SK-N-SH (cell line): ENCODE measurements around the gene SEC24B. TPM values are rescaled to one million over a fixed set of nuclear protein-coding genes. Genes with fewer than 3 reads are reported as not detected.

Experiments
- CTCF ChIA-PET: fragments of 300-600, 350-600 bp; formaldehyde crosslinking; extraction: SDS; loops from one replicate; lab custom pipeline; 2021; lab: Yijun Ruan, JAX
- POLR2A ChIA-PET: fragments of 350-600 bp; sonication (Branson Sonifier 250); formaldehyde crosslinking; extraction: SDS; loops from one replicate; lab custom pipeline; 2020; ENCODE audit warnings: antibody characterized with exemption, inconsistent platforms; lab: Yijun Ruan, JAX
- DNase-seq: peaks from one replicate; pipeline ENCODE4 v3.0.0; 2012
- H2AFZ ChIP-seq: fragments of 200-600 bp; sonication (generic); 2 replicates; pipeline ENCODE4 v1.8.1; 2016; ENCODE audit warnings: antibody characterized with exemption, mild to moderate bottlenecking, low read depth
- H3F3A ChIP-seq: fragments of 200-600 bp; sonication (generic); replicated peaks from 2 replicates; pipeline ENCODE3; 2016; ENCODE audit warnings: antibody characterized with exemption, mild to moderate bottlenecking; ENCODE audit not compliant: insufficient read depth
- H3K27ac ChIP-seq, 2 experiments: fragments of 200-500 bp in 1 of 2; fragments of 200-600 bp in 1 of 2; sonication (Bioruptor generic) in 1 of 2; sonication (generic), shearing (Covaris generic) in 1 of 2; 2 replicates each; pipeline versions ENCODE4 v1.5.1 to v1.6.1; 2014 to 2016; ENCODE audit warnings: low read depth in 2 of 2, inconsistent platforms in 1 of 2, low read length in 1 of 2, mild to moderate bottlenecking in 1 of 2, mixed read lengths in 1 of 2
- H3K27me3 ChIP-seq: fragments of 200-600 bp; sonication (generic), shearing (Covaris generic); 2 replicates; pipeline ENCODE4 v1.6.1; 2016; ENCODE audit warnings: mixed run types; ENCODE audit not compliant: insufficient read depth
- H3K36me3 ChIP-seq, 2 experiments: fragments of 200-500 bp in 1 of 2; fragments of 200-600 bp in 1 of 2; sonication (Bioruptor generic) in 1 of 2; sonication (generic) in 1 of 2; replicated peaks in 1 of 2; 2 replicates each; pipeline versions ENCODE3 to v1.5.1; 2014 to 2016; ENCODE audit warnings: low read length in 1 of 2, mild to moderate bottlenecking in 1 of 2; ENCODE audit not compliant: insufficient read depth in 2 of 2, control insufficient read depth in 1 of 2
- H3K4me1 ChIP-seq, 2 experiments: fragments of 200-500 bp in 1 of 2; fragments of 200-600 bp in 1 of 2; sonication (Bioruptor generic) in 1 of 2; sonication (generic), shearing (Covaris generic) in 1 of 2; 2 replicates each; pipeline versions ENCODE4 v1.5.1 to v1.6.1; 2014 to 2016; ENCODE audit warnings: low read depth in 1 of 2, low read length in 1 of 2, mixed run types in 1 of 2; ENCODE audit not compliant: insufficient read depth in 2 of 2, control insufficient read depth in 1 of 2
- H3K4me2 ChIP-seq: fragments of 200-600 bp; sonication (generic), shearing (Covaris generic); 2 replicates; pipeline ENCODE4 v1.6.1; 2017; ENCODE audit warnings: mixed run types
- H3K4me3 ChIP-seq, 2 experiments: fragments of 200-500 bp in 1 of 2; fragments of 200-600 bp in 1 of 2; sonication (Bioruptor generic) in 1 of 2; sonication (generic), shearing (Covaris generic) in 1 of 2; 2 replicates each; pipeline versions ENCODE4 v1.5.1 to v1.8.1; 2014 to 2016; ENCODE audit warnings: low read depth in 2 of 2, inconsistent platforms in 1 of 2, low read length in 1 of 2, mild to moderate bottlenecking in 1 of 2, mixed read lengths in 1 of 2, moderate library complexity in 1 of 2
- H3K79me2 ChIP-seq: fragments of 200-600 bp; sonication (generic); 2 replicates; pipeline ENCODE4 v1.8.1; 2017; ENCODE audit warnings: mild to moderate bottlenecking; ENCODE audit not compliant: insufficient read depth
- H3K9ac ChIP-seq: fragments of 200-600 bp; sonication (generic); 2 replicates; pipeline ENCODE4 v1.6.1; 2017; ENCODE audit warnings: mixed run types
- H3K9me2 ChIP-seq: fragments of 200-600 bp; sonication (generic); 2 replicates; pipeline ENCODE4 v1.6.1; 2017; ENCODE audit warnings: mixed run types
- H3K9me3 ChIP-seq: fragments of 200-600 bp; sonication (generic); 2 replicates; pipeline ENCODE4 v1.6.1; 2017; ENCODE audit warnings: mixed run types, mild to moderate bottlenecking, moderate library complexity
- H4K20me1 ChIP-seq: fragments of 200-600 bp; sonication (generic); 2 replicates; pipeline ENCODE4 v1.6.1; 2017; ENCODE audit warnings: mild to moderate bottlenecking, mixed run types; ENCODE audit not compliant: insufficient read depth
- CHD2 ChIP-seq: fragments of 150-350 bp; IDR thresholded peaks from 2 replicates; pipeline ENCODE4 v1.6.1; 2018; ENCODE audit warnings: low read length; ENCODE audit not compliant: partially characterized antibody
- EP300 ChIP-seq, 2 experiments: IDR thresholded peaks; 2 replicates each; pipeline versions ENCODE4 v1.4.0 to v1.6.1; 2012; ENCODE audit warnings: borderline replicate concordance in 1 of 2, low read depth in 1 of 2, low read length in 1 of 2
- GABPA ChIP-seq: IDR thresholded peaks from 2 replicates; pipeline ENCODE4 v1.4.0; 2012; ENCODE audit warnings: low read depth, mild to moderate bottlenecking
- GATA2 ChIP-seq: sonication (generic); formaldehyde crosslinking; IDR thresholded peaks from 2 replicates; pipeline ENCODE4 v1.5.0; 2020; ENCODE audit warnings: mild to moderate bottlenecking, missing genetic modification reagents
- MAX ChIP-seq: IDR thresholded peaks from 2 replicates; pipeline ENCODE4 v1.4.0; 2012; ENCODE audit warnings: low read depth
- MEF2A ChIP-seq: IDR thresholded peaks from 2 replicates; pipeline ENCODE4 v1.4.0; 2012; ENCODE audit warnings: low read depth, borderline replicate concordance
- MXI1 ChIP-seq: IDR thresholded peaks from 2 replicates; pipeline ENCODE4 v1.6.1; 2012; ENCODE audit warnings: mild to moderate bottlenecking, low read depth, low read length, improper control_type of control experiment
- NFIC ChIP-seq: IDR thresholded peaks from 2 replicates; pipeline ENCODE4 v1.4.0; 2012; ENCODE audit warnings: borderline replicate concordance
- NRF1 ChIP-seq: IDR thresholded peaks from 2 replicates; pipeline ENCODE4 v1.6.1; 2012; ENCODE audit warnings: low read depth, mild to moderate bottlenecking, low read length
- POLR2AphosphoS5 ChIP-seq: IDR thresholded peaks from 2 replicates; pipeline ENCODE4 v1.6.1; 2012; ENCODE audit warnings: low read depth, low read length
- REST ChIP-seq: IDR thresholded peaks from 2 replicates; pipeline ENCODE4 v1.6.1; 2012; ENCODE audit warnings: mild to moderate bottlenecking, low read depth, low read length, moderate library complexity
- RFX5 ChIP-seq: IDR thresholded peaks from 2 replicates; pipeline ENCODE4 v1.6.1; 2012; ENCODE audit warnings: mild to moderate bottlenecking, improper control_type of control experiment, low read length
- RXRA ChIP-seq: IDR thresholded peaks from 2 replicates; pipeline ENCODE4 v1.4.0; 2012; ENCODE audit warnings: low read depth, mild to moderate bottlenecking, borderline replicate concordance
- SIN3A ChIP-seq: IDR thresholded peaks from 2 replicates; pipeline ENCODE4 v1.6.1; 2012; ENCODE audit warnings: low read depth, mild to moderate bottlenecking, low read length, moderate library complexity, borderline replicate concordance
- TAF1 ChIP-seq: IDR thresholded peaks from 2 replicates; pipeline ENCODE4 v1.6.1; 2012; ENCODE audit warnings: low read depth, mild to moderate bottlenecking, low read length, moderate library complexity, borderline replicate concordance
- TCF12 ChIP-seq: IDR thresholded peaks from 2 replicates; pipeline ENCODE4 v1.4.0; 2012
- USF2 ChIP-seq: fragments of 150-350 bp; IDR thresholded peaks from 2 replicates; pipeline ENCODE4 v1.6.1; 2017; ENCODE audit warnings: antibody characterized with exemption, low read length, low read depth, borderline replicate concordance
- YY1 ChIP-seq: IDR thresholded peaks from 2 replicates; pipeline ENCODE4 v1.4.0; 2012; ENCODE audit warnings: low read depth, mild to moderate bottlenecking
- ZBTB33 ChIP-seq: IDR thresholded peaks from 2 replicates; pipeline ENCODE4 v1.4.0; 2012; ENCODE audit warnings: low read depth, borderline replicate concordance
- WGBS: methylation state at CpG from one replicate; pipeline ENCODE4 v1.1.6; 2017; ENCODE audit warnings: low lambda C conversion rate; 5-methylcytosine and 5-hydroxymethylcytosine counted together
- polyA plus RNA-seq, 3 experiments: library from polyadenylated mRNA; depleted of rRNA; stranded (reverse); fragments of >200 nt; gene quantifications; 2 replicates each; pipeline ENCODE4 v1.2.3, GENCODE V29; 2012

SEC24B gene
- polyA plus RNA-seq, 1 of the 3 experiments (the other 2 are of a cell fraction), result 23.0 TPM

GRCh38 chr4:109486007-109486406 lies 52.4 kb downstream of the SEC24B start:
- Histone ChIP-seq H3K79me2 (peaks cover 80% of the 10 kb centered on the region), H3K4me2 (no peak overlapping the region), H3F3A (no peaks in the 10 kb centered on the region), H3K27ac (no peak overlapping the region), H3K27me3 (no peaks in the 10 kb centered on the region), H3K9me2 (no peaks in the 10 kb centered on the region), H3K9me3 (no peaks in the 10 kb centered on the region), H3K36me3 (peaks cover 29 to 36% of the 10 kb centered on the region in 2 experiments), H2AFZ (no peak overlapping the region), H4K20me1 (peaks cover 16% of the 10 kb centered on the region), H3K9ac (no peak overlapping the region), H3K4me3 (no peak overlapping the region), H3K4me1 (no peaks in the 10 kb centered on the region)
- DNase-seq, result no peak
- ChIA-PET CTCF (interaction anchor here (0.8 to 1.0 kb wide), 2 partner anchors 52 to 1467 kb away, joined by 3 read pairs; partner anchors contain the start of gene SEC24B), POLR2A (no interaction called here)
- TF ChIP-seq EP300 (IDR thresholded peaks at IDR 0.05; ENCODE audit: borderline replicate concordance in 1 of 2, low read depth in 1 of 2, low read length in 1 of 2), result no peak
- TF ChIP-seq GABPA, result no peak
- TF ChIP-seq TAF1, result no peak
- TF ChIP-seq USF2, result no peak
- no peak for TF ChIP-seq REST
- no peak for TF ChIP-seq MXI1
- TF ChIP-seq TCF12, result no peak
- TF ChIP-seq GATA2 (CRISPR knock-in tag), result no peak
- no peak for TF ChIP-seq CHD2
- TF ChIP-seq SIN3A, result no peak
- TF ChIP-seq MAX, result no peak
- TF ChIP-seq RFX5, result no peak
- TF ChIP-seq ZBTB33, result no peak
- TF ChIP-seq MEF2A, result no peak
- no peak for TF ChIP-seq RXRA
- no peak for TF ChIP-seq NRF1
- TF ChIP-seq NFIC, result no peak
- TF ChIP-seq POLR2AphosphoS5, result no peak
- no peak for TF ChIP-seq YY1
- WGBS, result 96% methylated on average over 1 of the region's 1 CpG
